Suprapubic skin (tissue), 4 donors: Measurements from ENCODE around the gene FUT1. TPM values are rescaled to one million over a fixed set of nuclear protein-coding genes. Genes with fewer than 3 reads are reported as not detected.

Experiments
- DNase-seq, 2 donors: peaks; one replicate each; pipeline ENCODE4 v3.0.0-alpha.2; 2019; ENCODE audit warnings: low spot score in 2 of 2
- H3K27ac ChIP-seq: fragments of 200-600 bp; sonication (generic); one replicate; pipeline ENCODE4 v1.5.1; 2019
- H3K27me3 ChIP-seq: fragments of 200-600 bp; sonication (generic); one replicate; pipeline ENCODE4 v1.5.1; 2019
- H3K36me3 ChIP-seq: fragments of 200-600 bp; sonication (generic); one replicate; pipeline ENCODE4 v1.5.1; 2019
- H3K4me1 ChIP-seq: fragments of 200-600 bp; sonication (generic); one replicate; pipeline ENCODE4 v1.5.1; 2019
- H3K4me3 ChIP-seq: fragments of 200-600 bp; sonication (generic); one replicate; pipeline ENCODE4 v1.5.1; 2019; ENCODE audit warnings: mild to moderate bottlenecking
- H3K9me3 ChIP-seq: fragments of 200-600 bp; sonication (generic); one replicate; pipeline ENCODE4 v1.5.1; 2019
- CTCF ChIP-seq, 2 donors: fragments of 200-600 bp in 1 of 2; fragments of 450-650 bp in 1 of 2; sonication (generic) in 1 of 2; IDR thresholded peaks; one replicate each; pipeline ENCODE4 v1.5.1; 2016 to 2019; ENCODE audit warnings: antibody characterized with exemption in 2 of 2, mild to moderate bottlenecking in 1 of 2, moderate library complexity in 1 of 2
- EP300 ChIP-seq: sonication (generic); formaldehyde crosslinking; IDR thresholded peaks from one replicate; pipeline ENCODE4 v1.6.1; 2017; ENCODE audit warnings: antibody characterized with exemption
- POLR2A ChIP-seq, 2 donors: fragments of 450-650 bp; IDR thresholded peaks; one replicate each; pipeline ENCODE4 v1.6.1; 2017; ENCODE audit warnings: antibody characterized with exemption in 2 of 2, mild to moderate bottlenecking in 2 of 2, moderate library complexity in 2 of 2
- POLR2AphosphoS5 ChIP-seq, 3 donors: sonication (generic); formaldehyde crosslinking; IDR thresholded peaks; one replicate each; pipeline ENCODE4 v1.6.1; 2017; ENCODE audit warnings: antibody characterized with exemption in 3 of 3
- WGBS: methylation state at CpG from one replicate; pipeline ENCODE4 v1.1.5; 2018; 5-methylcytosine and 5-hydroxymethylcytosine counted together
- total RNA-seq, 4 donors: library from RNA; depleted of rRNA; stranded (reverse); fragments of >200 nt; gene quantifications; one replicate each; pipeline ENCODE4 v1.1.0, GENCODE V29; 2016

Gene FUT1
- total RNA-seq, 4 donors from 2014 or later, result 1.2 to 3.9 (median 2.6) TPM

- Histone ChIP-seq H3K27me3 (no peaks in the 10 kb centered on the region), H3K9me3 (no peaks in the 10 kb centered on the region), H3K27ac (peak overlapping the region; percentile 69), H3K4me3 (peak overlapping the region; percentile 61), H3K36me3 (no peaks in the 10 kb centered on the region), H3K4me1 (peaks cover 40% of the 10 kb centered on the region)
- WGBS, result 30% methylated on average over 24 of the region's 51 CpGs
- no peak for DNase-seq
- TF ChIP-seq POLR2AphosphoS5 (IDR thresholded peaks at IDR 0.05) (no peak), EP300 (no peak), POLR2A (IDR thresholded peaks at IDR 0.05) (no peak), CTCF (IDR thresholded peaks at IDR 0.05) (no peak)
Measured at GRCh38 chr19:48739404-48740163, 12.9 kb downstream of the FUT1 start.

- Histone ChIP-seq H3K4me3 (peak overlapping the region; percentile 61), H3K9me3 (no peaks in the 10 kb centered on the region), H3K4me1 (peaks cover 40% of the 10 kb centered on the region), H3K36me3 (no peaks in the 10 kb centered on the region), H3K27ac (peak overlapping the region; percentile 69), H3K27me3 (no peaks in the 10 kb centered on the region)
- DNase-seq, result peak; percentile 93 to 95
- WGBS, result 3% methylated on average over 36 of the region's 96 CpGs
- TF ChIP-seq CTCF (IDR thresholded peaks at IDR 0.05) (peak in 1 of 2 donors; percentile 56), POLR2A (IDR thresholded peaks at IDR 0.05) (peak in 1 of 2 donors; percentile 16), EP300 (no peak)
Measured at GRCh38 chr19:48738557-48739403, 13.7 kb downstream of the FUT1 start.

- Histone ChIP-seq H3K9me3 (no peaks in the 10 kb centered on the region), H3K27me3 (no peaks in the 10 kb centered on the region), H3K36me3 (no peaks in the 10 kb centered on the region), H3K27ac (no peak overlapping the region), H3K4me1 (peaks cover 40% of the 10 kb centered on the region), H3K4me3 (no peak overlapping the region)
- 63% methylated on average over 22 of the region's 22 CpGs for WGBS
- TF ChIP-seq CTCF (IDR thresholded peaks at IDR 0.05) (no peak), EP300 (no peak), POLR2AphosphoS5 (IDR thresholded peaks at IDR 0.05) (no peak), POLR2A (IDR thresholded peaks at IDR 0.05) (no peak)
- DNase-seq, result no peak
Measured at GRCh38 chr19:48737360-48737998, 15.0 kb downstream of the FUT1 start.

DNA sequence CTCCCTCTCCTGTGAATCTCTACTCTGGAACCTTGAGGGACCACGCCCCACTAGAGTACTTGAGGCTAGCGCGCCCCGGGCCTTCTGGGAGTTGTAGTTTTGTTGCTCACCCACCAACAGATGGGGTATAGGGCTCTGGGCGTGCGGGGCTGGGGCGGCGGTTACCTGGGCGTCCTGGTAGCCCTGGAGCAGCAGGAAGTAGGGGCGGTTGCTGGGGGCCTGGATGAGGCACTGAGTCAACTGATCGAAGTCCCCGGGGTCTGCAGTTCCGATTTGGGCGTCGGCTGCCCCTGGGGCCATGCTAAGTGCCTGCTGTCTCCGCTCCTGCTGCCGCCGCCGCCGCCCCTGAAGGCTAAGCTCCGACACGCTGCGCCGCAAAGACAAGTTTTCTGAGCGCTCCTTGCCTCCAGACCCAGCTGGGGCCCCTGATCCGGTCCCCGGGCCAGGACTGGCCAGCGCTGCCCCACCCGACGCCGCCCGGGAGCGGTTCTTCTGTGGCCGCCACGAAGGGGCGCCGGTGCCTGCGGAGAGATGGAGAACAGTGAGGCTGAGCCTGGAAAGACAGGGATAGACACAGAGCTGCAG is 17.3 kb downstream of the FUT1 start:
- Histone ChIP-seq H3K9me3 (no peaks in the 10 kb centered on the region), H3K27ac (no peak overlapping the region), H3K4me3 (peak overlapping the region; percentile 28), H3K27me3 (no peaks in the 10 kb centered on the region), H3K4me1 (peaks cover 24% of the 10 kb centered on the region), H3K36me3 (no peaks in the 10 kb centered on the region)
- WGBS, result 36% methylated on average over 20 of the region's 38 CpGs
- TF ChIP-seq POLR2A (IDR thresholded peaks at IDR 0.05) (no peak), POLR2AphosphoS5 (IDR thresholded peaks at IDR 0.05) (no peak), CTCF (IDR thresholded peaks at IDR 0.05) (no peak), EP300 (no peak)
- DNase-seq, result no peak
